GM12874 (cell line): ENCODE results near the gene ADGRL4.

Experiments
- CTCF ChIP-seq: IDR thresholded peaks from 2 replicates; pipeline ENCODE4 v1.5.1; 2011; ENCODE audit warnings: low read depth, mild to moderate bottlenecking, control low read depth, low read length, moderate library complexity; ENCODE audit not compliant: insufficient read depth

The ADGRL4 gene

GRCh38 chr1:78916986-78917385 is 89.5 kb downstream of the ADGRL4 start:
- TF ChIP-seq CTCF, result no peak

GRCh38 chr1:78913950-78914349 is 92.6 kb downstream of the ADGRL4 start:
- no peak for TF ChIP-seq CTCF

GRCh38 chr1:78911956-78912880 is 94.3 kb downstream of the ADGRL4 start:
- no peak for TF ChIP-seq CTCF

GRCh38 chr1:78902641-78903040 is 103.9 kb downstream of the ADGRL4 start:
- no peak for TF ChIP-seq CTCF

- no peak for TF ChIP-seq CTCF
Observed at GRCh38 chr1:78894811-78895210, 111.7 kb downstream of the ADGRL4 start.

- no peak for TF ChIP-seq CTCF
Observed at GRCh38 chr1:78892260-78892840, 114.2 kb downstream of the ADGRL4 start.

- no peak for TF ChIP-seq CTCF
Observed at GRCh38 chr1:78887458-78887857, 119.1 kb downstream of the ADGRL4 start.
